GM21526 (cell line): ENCODE results near the gene LNPK.
"Not testable (repeated sequence)": the region's sequence is repeated elsewhere in the genome, so short reads cannot be mapped to it uniquely, and the experiment has no call there.

Source experiments
- ATAC-seq: cut with Tn5 transposase; IDR thresholded peaks from one replicate; pipeline ENCODE4 v1.9.1; 2021; ENCODE audit warnings: moderate library complexity; ENCODE audit not compliant: unreplicated experiment, low FRiP score

Gene LNPK

GRCh38 chr2:175976391-175977157 lies 25.5 kb downstream of the LNPK start:
- no peak for ATAC-seq

GRCh38 chr2:175973373-175973772 lies 28.7 kb downstream of the LNPK start:
- no peak for ATAC-seq

DNA sequence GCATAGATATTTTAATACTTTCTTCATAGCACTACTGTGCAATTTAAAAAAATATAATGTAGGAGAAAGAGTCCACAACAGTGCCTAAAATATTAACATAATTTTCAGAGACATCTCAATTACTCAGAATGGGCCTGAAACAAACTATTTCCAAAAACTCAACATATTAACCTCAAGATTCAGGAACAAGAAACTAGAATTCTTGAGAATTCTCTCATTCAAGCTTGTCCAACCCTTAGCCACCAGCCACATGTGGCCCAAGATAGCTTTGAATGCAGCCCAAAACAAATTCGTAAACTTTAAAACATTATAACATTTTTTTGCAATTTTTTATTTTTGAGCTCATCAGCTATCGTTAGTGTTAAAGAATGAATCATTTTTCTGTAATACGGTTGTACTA lies 35.2 kb downstream of the LNPK start:
- ATAC-seq, result no peak

- no peak for ATAC-seq
These were observed 36.3 kb downstream of the LNPK start for GRCh38 chr2:175965773-175966172.

DNA sequence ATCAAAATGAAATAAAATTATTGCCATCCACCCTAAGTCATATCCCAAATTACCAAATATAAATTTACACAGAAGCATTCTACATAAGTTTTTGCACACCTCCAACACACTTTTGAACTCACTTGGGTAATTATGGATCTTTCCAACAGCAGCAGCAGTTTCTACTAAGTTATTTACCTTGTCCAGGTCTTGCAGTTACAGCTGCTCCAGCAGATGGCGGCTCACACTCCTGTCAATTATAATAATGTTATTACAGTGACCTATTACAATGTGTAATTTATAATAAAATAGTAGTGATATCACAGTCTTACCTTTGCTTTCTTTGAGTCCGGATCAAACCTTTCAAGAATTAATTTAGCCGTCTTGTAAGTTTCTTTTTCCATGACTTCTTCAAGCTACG lies 37.9 kb downstream of the LNPK start:
- ATAC-seq, result no peak

GRCh38 chr2:175963171-175963570 lies 38.9 kb downstream of the LNPK start:
- not testable (repeated sequence) for ATAC-seq

DNA sequence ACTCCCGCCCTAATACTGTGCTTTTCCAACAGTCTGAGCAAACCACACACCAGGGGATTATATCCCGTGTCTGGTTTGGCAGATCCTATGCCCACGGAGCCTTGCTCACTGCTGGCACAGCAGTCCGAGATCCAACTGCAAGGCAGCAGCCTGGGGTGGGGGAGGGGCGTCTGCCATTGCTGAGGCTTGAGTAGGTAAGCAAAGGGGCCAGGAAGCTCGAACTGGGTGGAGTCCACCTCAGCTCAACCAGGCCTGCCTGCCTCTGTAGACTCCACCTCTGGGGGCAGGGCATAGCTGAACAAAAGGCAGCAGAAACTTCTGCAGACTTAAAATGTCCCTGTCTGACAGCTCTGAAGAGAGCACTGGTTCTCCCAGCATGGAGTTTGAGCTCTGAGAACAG lies 44.2 kb downstream of the LNPK start:
- no peak for ATAC-seq

GRCh38 chr2:175955136-175955535 lies 46.9 kb downstream of the LNPK start:
- ATAC-seq, result no peak

- ATAC-seq, result no peak
These were observed 51.6 kb downstream of the LNPK start for GRCh38 chr2:175950512-175950911.

- no peak for ATAC-seq
These were observed 53.9 kb downstream of the LNPK start for GRCh38 chr2:175948191-175948590.

DNA sequence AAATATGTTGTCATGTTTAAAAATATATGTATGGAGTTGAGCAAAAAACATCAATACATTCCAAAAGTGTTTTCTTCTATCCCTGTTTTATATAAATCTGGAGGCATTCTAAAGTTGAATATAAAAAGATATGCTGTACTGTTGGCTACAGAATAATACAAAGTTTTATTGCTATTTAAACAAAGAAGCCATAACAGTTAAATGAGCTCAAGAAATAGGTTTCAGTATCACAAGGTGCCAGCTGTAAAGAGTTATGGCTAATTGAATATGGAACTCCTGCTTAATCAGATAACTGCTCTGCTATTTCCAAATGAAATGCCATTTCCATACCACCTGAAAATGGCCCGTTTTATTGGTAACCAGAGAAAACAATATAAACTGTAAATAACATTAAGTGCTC lies 55.0 kb downstream of the LNPK start:
- ATAC-seq, result no peak

GRCh38 chr2:175941699-175942098 lies 60.4 kb downstream of the LNPK start:
- ATAC-seq, result no peak

DNA sequence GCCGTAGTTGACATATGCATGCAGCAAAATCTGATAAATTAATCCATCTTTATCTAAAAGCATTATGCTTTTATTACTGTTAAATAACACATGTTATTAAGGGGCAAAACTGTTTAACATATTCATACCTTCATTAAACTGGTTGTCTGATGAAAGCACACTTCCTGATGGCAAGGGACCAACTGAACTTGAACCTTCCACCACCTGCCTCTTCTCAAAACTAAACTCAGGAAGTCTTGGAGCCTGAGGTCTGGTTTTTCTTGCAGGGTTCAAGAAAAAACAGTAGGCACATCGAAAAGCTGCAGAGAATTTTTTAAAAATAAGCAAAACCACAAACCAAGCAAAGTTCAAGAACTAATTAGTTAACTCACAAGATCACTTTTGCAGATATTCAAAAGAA lies 64.9 kb downstream of the LNPK start:
- no peak for ATAC-seq

DNA sequence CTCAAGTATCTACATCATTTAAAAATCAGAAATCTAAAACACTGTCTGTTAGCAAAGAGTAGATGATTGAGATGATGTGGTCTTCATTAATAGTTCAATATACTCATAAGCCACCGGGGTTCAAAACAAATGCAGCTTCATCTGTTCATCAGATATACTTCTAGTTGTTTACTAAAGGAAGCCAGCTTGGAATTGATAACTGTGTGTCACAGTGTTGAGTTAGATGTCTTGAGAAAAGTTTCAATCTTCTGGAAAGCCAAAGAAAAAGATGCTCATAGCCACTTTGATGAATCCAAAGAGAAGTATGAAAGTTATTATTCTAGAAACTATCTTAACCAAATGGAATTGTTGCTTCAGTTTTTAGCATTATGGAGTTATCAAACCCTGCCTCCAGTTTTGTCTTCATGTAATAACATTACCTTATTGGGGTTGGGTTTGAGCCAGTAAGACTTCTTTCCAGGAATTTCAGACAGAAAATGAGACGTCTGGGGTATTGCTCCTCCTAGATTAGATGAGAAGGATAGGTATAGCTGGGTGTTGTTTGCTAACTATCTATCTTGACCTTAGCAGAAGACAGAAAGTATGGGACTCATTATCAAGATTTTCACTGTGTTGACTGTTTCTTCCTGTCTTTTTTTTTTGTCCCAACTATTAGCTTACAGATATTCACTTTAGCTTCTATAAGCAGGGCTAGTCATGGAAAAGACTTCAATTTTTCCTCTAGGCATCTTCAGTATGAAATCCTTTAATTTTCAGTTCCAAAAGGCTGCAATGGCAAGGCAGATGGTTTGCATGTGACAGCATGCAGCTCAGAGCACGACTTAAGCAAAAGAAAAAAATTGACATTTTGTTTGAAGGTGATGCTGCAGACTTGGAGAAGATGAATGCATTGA lies 66.5 kb downstream of the LNPK start:
- no peak for ATAC-seq

DNA sequence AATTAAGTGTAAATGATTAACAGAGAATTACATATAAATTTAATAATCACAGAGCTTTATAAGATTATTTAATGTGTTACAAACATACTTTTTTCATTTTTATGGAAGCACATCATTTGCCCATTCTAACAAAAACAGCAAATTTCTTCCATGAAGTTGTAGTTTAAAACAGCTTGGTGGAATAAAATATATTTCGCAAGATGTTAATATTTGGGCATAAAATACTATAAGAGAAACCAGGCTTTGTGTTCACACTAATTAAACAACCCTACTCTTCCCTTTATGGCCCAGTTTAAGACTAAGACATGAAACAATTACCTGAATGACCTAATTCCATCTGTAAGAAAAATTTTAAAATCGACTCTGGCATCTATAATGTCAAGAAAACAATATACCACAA lies 69.4 kb downstream of the LNPK start:
- ATAC-seq, result no peak

DNA sequence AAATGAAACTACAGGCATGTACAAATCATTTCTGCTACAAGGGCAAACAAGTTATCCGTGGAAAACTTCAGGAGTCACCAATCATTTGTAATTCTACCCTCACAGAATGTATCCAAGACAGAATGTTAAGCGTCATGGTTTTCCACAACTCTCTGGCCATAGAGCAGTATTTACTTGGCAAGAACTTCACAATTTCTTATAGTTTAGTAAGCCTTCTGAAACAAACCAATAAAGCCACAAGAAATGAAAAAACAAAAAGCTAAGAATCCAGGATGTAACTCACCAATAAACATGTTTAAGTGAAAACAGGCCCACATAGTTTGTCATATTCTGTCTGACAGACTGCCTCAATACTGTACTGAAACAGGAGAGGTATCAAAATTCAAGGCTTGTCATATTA lies 70.3 kb downstream of the LNPK start:
- ATAC-seq, result no peak

DNA sequence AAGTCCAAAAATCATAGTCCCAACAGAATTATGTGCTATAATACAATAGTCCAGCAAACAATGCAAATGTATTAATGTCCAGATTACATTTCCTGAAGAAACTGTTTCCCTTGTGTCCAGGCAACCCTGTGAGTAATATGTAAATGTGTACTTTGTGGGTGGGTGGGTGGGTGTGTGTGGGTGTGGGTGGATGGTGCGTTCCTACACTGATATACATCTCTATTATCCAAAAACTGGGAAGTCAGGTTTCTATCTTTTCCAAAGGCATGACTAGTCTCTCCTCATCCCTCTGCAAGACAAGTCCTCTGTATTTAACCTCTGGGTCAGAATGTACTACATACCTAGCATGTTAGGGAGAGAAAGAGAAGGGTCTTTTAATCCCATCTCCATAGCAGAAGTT lies 71.6 kb downstream of the LNPK start:
- no peak for ATAC-seq

DNA sequence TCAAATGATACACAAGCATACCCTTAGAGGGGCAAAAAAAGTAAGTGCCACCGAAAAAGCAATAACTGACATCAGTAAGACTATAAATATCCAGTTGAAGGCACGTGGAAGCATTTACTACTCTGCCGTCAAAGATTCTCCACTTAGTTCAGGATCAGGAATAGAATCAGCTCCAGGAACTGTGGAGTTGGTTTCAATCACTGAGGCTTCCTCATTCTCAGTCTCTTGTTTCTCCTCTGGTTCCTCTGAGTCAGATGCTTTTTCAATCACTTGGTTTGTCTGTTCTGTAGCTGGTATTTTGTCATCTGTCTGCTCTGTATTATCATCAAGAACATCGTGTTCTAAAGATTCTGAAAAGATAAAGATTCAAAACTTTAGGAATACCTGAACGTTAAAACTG lies 72.2 kb downstream of the LNPK start:
- no peak for ATAC-seq

DNA sequence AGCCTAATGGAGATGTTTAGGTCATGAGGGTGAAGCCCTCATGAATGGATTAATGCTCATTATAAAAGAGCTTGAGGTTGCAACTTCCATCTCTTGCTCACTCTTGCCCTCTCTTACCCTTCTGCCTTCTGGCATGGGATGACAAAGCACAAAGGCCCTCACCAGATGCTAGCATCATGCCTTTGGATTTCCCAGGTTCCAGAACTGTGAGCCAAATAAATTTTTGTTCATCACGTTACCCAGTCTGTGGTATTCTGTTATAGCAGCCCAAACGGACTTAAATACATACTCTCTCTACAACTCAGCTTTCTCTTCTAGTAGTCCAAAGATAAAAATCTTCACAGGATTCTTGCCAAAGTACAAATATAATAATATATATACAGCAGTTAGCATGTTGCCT lies 75.8 kb downstream of the LNPK start:
- no peak for ATAC-seq

DNA sequence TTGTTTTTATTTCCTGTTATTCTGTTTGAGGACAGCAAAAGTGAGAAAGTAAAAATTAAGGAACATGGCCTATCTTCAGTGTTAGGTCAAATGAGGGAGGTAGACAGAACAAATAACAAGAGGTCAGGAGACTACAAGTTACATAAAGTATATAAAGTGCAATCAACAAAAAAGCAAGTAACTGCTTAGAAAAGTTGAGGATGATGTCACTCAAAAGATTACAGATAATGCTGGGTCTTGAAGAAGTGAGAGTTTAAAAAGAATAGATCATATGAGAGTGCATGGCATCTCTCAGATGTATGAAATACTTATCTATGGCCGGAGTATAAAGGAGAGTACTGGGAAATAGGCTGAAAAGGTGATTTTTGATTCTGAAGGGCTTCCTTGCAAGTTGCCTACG lies 79.9 kb downstream of the LNPK start:
- ATAC-seq, result no peak

- no peak for ATAC-seq
These were observed 83.1 kb downstream of the LNPK start for GRCh38 chr2:175918935-175919334.

DNA sequence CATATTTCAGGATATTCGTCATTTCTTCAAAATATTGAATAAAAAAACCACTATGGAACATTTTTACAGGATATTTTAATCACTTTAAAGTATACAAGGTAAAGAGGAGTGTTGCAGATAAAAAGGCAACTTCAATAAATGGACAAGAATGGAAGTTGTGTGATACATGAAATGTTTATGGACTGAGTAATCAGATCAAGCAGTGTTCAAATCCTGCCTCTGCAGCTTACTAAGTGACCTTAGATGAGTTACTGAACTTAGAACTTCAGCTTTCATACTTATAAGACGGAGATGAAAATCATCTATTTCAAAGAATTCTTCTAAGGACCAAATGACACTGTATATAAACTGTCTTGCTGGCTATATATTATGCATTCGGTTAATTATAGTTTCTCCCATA lies 87.2 kb downstream of the LNPK start:
- no peak for ATAC-seq
